HepG2 (cell line): Measurements from ENCODE around the gene ITM2B. TPM values are rescaled to one million over a fixed set of nuclear protein-coding genes. Genes with fewer than 3 reads are reported as not detected.

Source experiments
- ATAC-seq: fragments of 200-7000 bp; cut with Tn5 transposase; 3 replicates; pipeline ENCODE4 v1.9.1; 2020; ENCODE audit warnings: mild to moderate bottlenecking, moderate library complexity
- BruUV-seq: library from RNA; stranded (reverse); fragments of 400-500 nt; replicated peaks from 2 replicates; lab custom pipeline; 2021; lab: Mats Ljungman, UMichigan
- CTCF ChIA-PET: fragments of 300-600 bp; formaldehyde crosslinking; extraction: SDS; loops from one replicate; lab custom pipeline; 2021; ENCODE audit warnings: low total read pairs, inconsistent platforms, low intra/inter-chr PET ratio; lab: Yijun Ruan, JAX
- POLR2A ChIA-PET: fragments of 350-600 bp; sonication (Branson Sonifier 250); formaldehyde crosslinking; loops from one replicate; lab custom pipeline; 2020; ENCODE audit warnings: antibody characterized with exemption, inconsistent platforms; lab: Yijun Ruan, JAX
- DNase-seq: peaks from one replicate; pipeline ENCODE4 v3.0.0-alpha.2; 2015; ENCODE audit warnings: low spot score
- FAIRE-seq: peaks from 3 replicates; lab custom pipeline; 2011; peaks lifted over from hg19 to GRCh38; lab: Jason Lieb, UNC
- H2AFZ ChIP-seq: one replicate; pipeline ENCODE4 v1.6.1; 2011; ENCODE audit warnings: low read length, inconsistent platforms
- H3K27ac ChIP-seq: fragments of 300-600 bp; 3 replicates; pipeline ENCODE4 v1.8.0; 2011; ENCODE audit warnings: mixed run types, mild to moderate bottlenecking, mixed read lengths, low read length, inconsistent platforms; ENCODE audit not compliant: insufficient read depth; ENCODE audit errors: extremely low read length
- H3K27me3 ChIP-seq, 2 experiments: fragments of 200-600 bp in 1 of 2; 2 replicates in 1 of 2; 3 replicates in 1 of 2; pipeline versions ENCODE4 v1.6.0 to v1.8.0; 2011; ENCODE audit warnings: low read length in 2 of 2, mild to moderate bottlenecking in 2 of 2, moderate library complexity in 2 of 2, inconsistent platforms in 1 of 2; ENCODE audit not compliant: insufficient read depth in 2 of 2, control insufficient read depth in 1 of 2
- H3K36me3 ChIP-seq, 2 experiments: fragments of 200-600 bp in 1 of 2; replicated peaks in 1 of 2; 2 replicates in 1 of 2; 3 replicates in 1 of 2; pipeline versions ENCODE4 v1.5.1 to v1.8.0; 2011; ENCODE audit warnings: low read length in 2 of 2, inconsistent platforms in 1 of 2; ENCODE audit not compliant: insufficient read depth in 2 of 2, control insufficient read depth in 1 of 2
- H3K4me1 ChIP-seq: 2 replicates; pipeline ENCODE4 v1.5.1; 2012; ENCODE audit warnings: low read length, inconsistent platforms; ENCODE audit not compliant: insufficient read depth
- H3K4me2 ChIP-seq: 2 replicates; pipeline ENCODE4 v1.6.0; 2011; ENCODE audit warnings: low read depth, low read length, inconsistent platforms
- H3K4me3 ChIP-seq, 3 experiments: fragments of 200-600 bp in 1 of 3; sonication (generic), shearing (Covaris generic) in 1 of 3; replicated peaks in 1 of 3; 2 replicates each; pipeline ENCODE4 v1.5.1; 2011 to 2016; ENCODE audit warnings: low read length in 3 of 3, inconsistent platforms in 2 of 3, low read depth in 2 of 3, mild to moderate bottlenecking in 2 of 3, control low read depth in 1 of 3, mixed read lengths in 1 of 3; ENCODE audit not compliant: insufficient read depth in 1 of 3
- H3K79me2 ChIP-seq: one replicate; pipeline ENCODE4 v1.6.1; 2011; ENCODE audit warnings: low read length, inconsistent platforms; ENCODE audit not compliant: insufficient read depth
- H3K9ac ChIP-seq: 2 replicates; pipeline ENCODE4 v1.6.0; 2011; ENCODE audit warnings: mild to moderate bottlenecking, low read depth, low read length, inconsistent platforms; ENCODE audit not compliant: insufficient read depth
- H3K9me3 ChIP-seq: 2 replicates; pipeline ENCODE4 v1.5.1; 2012; ENCODE audit warnings: mild to moderate bottlenecking, low read length
- H4K20me1 ChIP-seq: 2 replicates; pipeline ENCODE4 v1.6.0; 2011; ENCODE audit warnings: inconsistent platforms, mild to moderate bottlenecking, low read length, moderate library complexity; ENCODE audit not compliant: insufficient read depth
- ARID4A ChIP-seq: sonication (generic); formaldehyde crosslinking; IDR thresholded peaks from 2 replicates; pipeline ENCODE4 v1.5.0; 2020; ENCODE audit warnings: mild to moderate bottlenecking, missing genetic modification reagents, borderline replicate concordance
- KLF16 ChIP-seq, 2 experiments: sonication (generic) in 1 of 2; formaldehyde crosslinking in 1 of 2; IDR thresholded peaks; 2 replicates each; pipeline versions ENCODE4 v1.6.1 to v1.8.0; 2016 to 2023; ENCODE audit warnings: missing genetic modification reagents in 2 of 2, missing compliant biosample characterization in 1 of 2
- NFIB ChIP-seq: sonication (generic); formaldehyde crosslinking; IDR thresholded peaks from 2 replicates; pipeline ENCODE4 v1.9.0; 2021; ENCODE audit warnings: missing genetic modification reagents, mild to moderate bottlenecking, borderline replicate concordance
- PHF21A ChIP-seq: sonication (generic); formaldehyde crosslinking; IDR thresholded peaks from 2 replicates; pipeline ENCODE4 v1.5.0; 2020; ENCODE audit warnings: mild to moderate bottlenecking, missing genetic modification reagents
- POLR2AphosphoS2 ChIP-seq: IDR thresholded peaks from 2 replicates; pipeline ENCODE4 v1.6.1; 2011; ENCODE audit warnings: low read depth, low read length, improper control_type of control experiment
- PPARG ChIP-seq: conservative IDR thresholded peaks from 2 replicates; pipeline ENCODE4 v1.6.1; 2016; ENCODE audit warnings: missing biosample characterization, missing genetic modification reagents
- RBFOX2 ChIP-seq: fragments of 200-400 bp; formaldehyde crosslinking; IDR thresholded peaks from 2 replicates; pipeline ENCODE4 v1.6.1; 2017; ENCODE audit warnings: low read depth, mild to moderate bottlenecking, low read length
- RBM22 ChIP-seq: fragments of 200-400 bp; formaldehyde crosslinking; optimal IDR thresholded peaks from 2 replicates; pipeline ENCODE3; 2017; ENCODE audit warnings: mild to moderate bottlenecking, low read length, moderate library complexity
- RXRB ChIP-seq: IDR thresholded peaks from 2 replicates; pipeline ENCODE4 v1.6.1; 2016; ENCODE audit warnings: borderline replicate concordance, missing genetic modification reagents, missing compliant biosample characterization
- SAFB2 ChIP-seq: sonication (generic); formaldehyde crosslinking; IDR thresholded peaks from 2 replicates; pipeline ENCODE4 v1.5.1; 2020; ENCODE audit warnings: missing genetic modification reagents, low read depth, mild to moderate bottlenecking, borderline replicate concordance
- ZBTB42 ChIP-seq: sonication (generic); formaldehyde crosslinking; IDR thresholded peaks from 2 replicates; pipeline ENCODE4 v1.5.0; 2020; ENCODE audit warnings: mild to moderate bottlenecking, missing genetic modification reagents
- ZC3H4 ChIP-seq: sonication (generic); formaldehyde crosslinking; IDR thresholded peaks from 2 replicates; pipeline ENCODE4 v1.4.0; 2020; ENCODE audit warnings: missing genetic modification reagents, borderline replicate concordance
- ZNF251 ChIP-seq: sonication (generic); formaldehyde crosslinking; IDR thresholded peaks from 2 replicates; pipeline ENCODE4 v1.9.0; 2021; ENCODE audit warnings: mild to moderate bottlenecking, missing genetic modification reagents
- ZNF3 ChIP-seq: IDR thresholded peaks from 2 replicates; pipeline ENCODE4 v1.7.0; 2017; ENCODE audit warnings: inconsistent platforms
- ZNF503 ChIP-seq: sonication (generic); formaldehyde crosslinking; IDR thresholded peaks from 2 replicates; pipeline ENCODE4 v1.4.0; 2020; ENCODE audit warnings: missing genetic modification reagents
- ZNF766 ChIP-seq: sonication (generic); formaldehyde crosslinking; IDR thresholded peaks from 2 replicates; pipeline ENCODE4 v1.5.0; 2020; ENCODE audit warnings: missing genetic modification reagents, borderline replicate concordance
- WGBS: methylation state at CpG from one replicate; pipeline ENCODE4 v1.1.6; 2017; ENCODE audit warnings: low lambda C conversion rate; 5-methylcytosine and 5-hydroxymethylcytosine counted together
- in situ Hi-C: cut with HindIII; loops from 2 replicates; pipeline ENCODE4 v1.10.0; 2017; ENCODE audit warnings: low pct_unique_long_range_greater_than_20kb; ENCODE audit not compliant: extremely low pct_ligation_motif_present
- intact Hi-C: fragments of 100-400 bp; cut with micrococcal nuclease; formaldehyde crosslinking; loops from one replicate; pipeline ENCODE4 v1.10.0; 2022; ENCODE audit not compliant: unreplicated experiment
- polyA plus RNA-seq, 8 experiments: library from polyadenylated mRNA; depleted of rRNA in 3 of 8; stranded (reverse) in 7 of 8; unstranded in 1 of 8; fragments of >200 nt; fragmentation: Illumina TruSeq in 4 of 8; extraction: Trizol in 4 of 8; gene quantifications; 2 replicates each; pipeline versions ENCODE4 v1.2.1 to v1.2.3, GENCODE V29; 2011 to 2016; ENCODE audit warnings: low read depth in 4 of 8, missing spikeins in 1 of 8, mixed read lengths in 1 of 8; ENCODE audit not compliant: insufficient read depth in 1 of 8
- total RNA-seq, 5 experiments: library from RNA; depleted of rRNA; stranded (reverse); fragments of >200 nt; fragmentation: Illumina TruSeq; extraction: Trizol; gene quantifications; 2 replicates each; pipeline ENCODE4 v1.2.3, GENCODE V29; 2016; ENCODE audit warnings: low read depth in 1 of 5

ITM2B gene
- total and polyA plus RNA-seq, 2 of the 13 experiments (the other 11 are each of a cell fraction or from before 2014, with no cell fraction given) = 158 to 373 TPM

GRCh38 chr13:48315969-48316650 is 83.1 kb downstream of the ITM2B start:
- no peak for FAIRE-seq
- TF ChIP-seq ZNF766 (CRISPR knock-in tag) = no peak
- no peak for TF ChIP-seq PHF21A (CRISPR knock-in tag)
- TF ChIP-seq ZNF251 (CRISPR knock-in tag) = no peak
- no peak for TF ChIP-seq ZNF3 (CRISPR knock-in tag)
- TF ChIP-seq ZBTB42 (CRISPR knock-in tag) = no peak
- TF ChIP-seq ZNF503 (CRISPR knock-in tag) = no peak
- TF ChIP-seq ZC3H4 (CRISPR knock-in tag) = no peak
- no peak for TF ChIP-seq SAFB2
- TF ChIP-seq RXRB (CRISPR knock-in tag) = no peak
- TF ChIP-seq ARID4A (CRISPR knock-in tag) = no peak
- no peak for TF ChIP-seq KLF16 (CRISPR knock-in tag; IDR thresholded peaks at IDR 0.05)
- no peak for TF ChIP-seq RBFOX2
- TF ChIP-seq RBM22 = no peak
- TF ChIP-seq POLR2AphosphoS2 = no peak
- TF ChIP-seq PPARG (CRISPR knock-in tag) = no peak
- TF ChIP-seq NFIB (CRISPR knock-in tag) = no peak
- no peak for ATAC-seq
- CTCF ChIA-PET = no interaction called here
- no TSS peak for BruUV-seq
- no peak for DNase-seq
- Histone ChIP-seq H2AFZ (no peak overlapping the region), H3K9me3 (no peaks in the 10 kb centered on the region), H3K79me2 (peaks cover 13% of the 10 kb centered on the region), H3K27me3 (no peaks in the 10 kb centered on the region), H3K4me3 (no peak overlapping the region), H3K9ac (no peak overlapping the region), H3K36me3 (peaks cover 5 to 8% of the 10 kb centered on the region in 2 experiments; a peak in 3 of 5 replicates), H3K4me2 (no peak overlapping the region), H3K4me1 (no peaks in the 10 kb centered on the region), H4K20me1 (no peaks in the 10 kb centered on the region; the same call in 1 of the 2 replicates), H3K27ac (no peak overlapping the region)
- in situ Hi-C loops (loop anchor here (25.0 kb wide), 1 partner anchor 446 kb away; no protein-coding TSS in a partner anchor), intact Hi-C loops (no loop called here)
- POLR2A ChIA-PET = no interaction called here
- 91% methylated on average over 17 of the region's 17 CpGs for WGBS
